SU-DHL-6 (cell line): ENCODE results near the gene FBXO31.

Source experiments
- H2AFZ ChIP-seq: fragments of 200-600 bp; sonication (generic); 2 replicates; pipeline ENCODE4 v1.6.1; 2014; ENCODE audit warnings: low read depth, mild to moderate bottlenecking, moderate library complexity, mixed read lengths, antibody characterized with exemption, low read length; ENCODE audit not compliant: severe bottlenecking
- H3F3A ChIP-seq: fragments of 200-600 bp; shearing (Covaris generic); 2 replicates; pipeline ENCODE4 v1.6.0; 2016; ENCODE audit warnings: antibody characterized with exemption, mild to moderate bottlenecking; ENCODE audit not compliant: insufficient read depth
- H3K27ac ChIP-seq: fragments of 200-600 bp; sonication (generic); 2 replicates; pipeline ENCODE4 v1.5.1; 2016; ENCODE audit warnings: low read depth, mild to moderate bottlenecking, low read length, moderate library complexity, mixed read lengths
- H3K27me3 ChIP-seq: fragments of 200-600 bp; sonication (generic), shearing (Covaris generic); 2 replicates; pipeline ENCODE4 v1.6.0; 2014; ENCODE audit warnings: mild to moderate bottlenecking, low read length
- H3K36me3 ChIP-seq: fragments of 200-600 bp; sonication (generic); 2 replicates; pipeline ENCODE4 v1.6.1; 2014; ENCODE audit warnings: mild to moderate bottlenecking, low read length, mixed read lengths
- H3K4me2 ChIP-seq: fragments of 300-600, 200-600 bp; shearing (Covaris generic), sonication (generic); 2 replicates; pipeline ENCODE4 v1.6.0; 2014; ENCODE audit warnings: low read length, low read depth, mild to moderate bottlenecking; ENCODE audit not compliant: poor library complexity, severe bottlenecking
- H3K4me3 ChIP-seq: fragments of 200-600 bp; sonication (generic); 2 replicates; pipeline ENCODE4 v1.5.1; 2014; ENCODE audit warnings: antibody characterized with exemption, low read length, mild to moderate bottlenecking, mixed read lengths; ENCODE audit not compliant: insufficient read depth, poor library complexity, severe bottlenecking
- H3K79me2 ChIP-seq: fragments of 200-600 bp; sonication (generic); 2 replicates; pipeline ENCODE4 v1.6.1; 2014; ENCODE audit warnings: mild to moderate bottlenecking, low read length, moderate library complexity; ENCODE audit not compliant: insufficient read depth
- H3K9ac ChIP-seq: fragments of 200-600 bp; sonication (generic); 2 replicates; pipeline ENCODE4 v1.7.0; 2014; ENCODE audit warnings: mild to moderate bottlenecking, low read length
- H3K9me2 ChIP-seq: fragments of 200-600 bp; sonication (generic); replicated peaks from 2 replicates; pipeline ENCODE4 v1.6.1; 2014; ENCODE audit warnings: low read length; ENCODE audit not compliant: insufficient read depth
- H3K9me3 ChIP-seq: fragments of 200-600 bp; sonication (generic); 2 replicates; pipeline ENCODE4 v1.6.1; 2014; ENCODE audit warnings: low read length, mixed read lengths; ENCODE audit not compliant: insufficient read depth
- H4K20me1 ChIP-seq: fragments of 200-600 bp; sonication (generic); 2 replicates; pipeline ENCODE4 v1.6.1; 2014; ENCODE audit warnings: low read depth, mild to moderate bottlenecking, antibody characterized with exemption, low read length, moderate library complexity, mixed read lengths
- EZH2phosphoT487 ChIP-seq: fragments of 200-600 bp; sonication (generic), shearing (Covaris generic); conservative IDR thresholded peaks from 2 replicates; pipeline ENCODE4 v1.6.1; 2018; ENCODE audit warnings: mild to moderate bottlenecking, antibody characterized with exemption, low read length, moderate library complexity, mixed read lengths
- TF ChIP-seq, protein P1 (sequence below): fragments of 200-600 bp; sonication (generic); IDR thresholded peaks from one replicate; pipeline ENCODE4 v1.5.1; 2017; ENCODE audit warnings: antibody characterized with exemption, mild to moderate bottlenecking, low read length, moderate library complexity; ENCODE audit not compliant: insufficient read depth, poor library complexity, severe bottlenecking

The FBXO31 gene

GRCh38 chr16:87297407-87297806 is 86.2 kb downstream of the FBXO31 start:
- Histone ChIP-seq H3K4me3 (no peak overlapping the region), H3K27me3 (no peaks in the 10 kb centered on the region), H4K20me1 (no peaks in the 10 kb centered on the region), H3K9ac (no peak overlapping the region), H3K36me3 (no peaks in the 10 kb centered on the region), H3K9me2 (no peaks in the 10 kb centered on the region), H3K79me2 (no peaks in the 10 kb centered on the region), H3K27ac (no peak overlapping the region), H2AFZ (no peak overlapping the region), H3F3A (no peaks in the 10 kb centered on the region), H3K9me3 (no peaks in the 10 kb centered on the region), H3K4me2 (no peak overlapping the region)
- TF ChIP-seq, protein P1, sequence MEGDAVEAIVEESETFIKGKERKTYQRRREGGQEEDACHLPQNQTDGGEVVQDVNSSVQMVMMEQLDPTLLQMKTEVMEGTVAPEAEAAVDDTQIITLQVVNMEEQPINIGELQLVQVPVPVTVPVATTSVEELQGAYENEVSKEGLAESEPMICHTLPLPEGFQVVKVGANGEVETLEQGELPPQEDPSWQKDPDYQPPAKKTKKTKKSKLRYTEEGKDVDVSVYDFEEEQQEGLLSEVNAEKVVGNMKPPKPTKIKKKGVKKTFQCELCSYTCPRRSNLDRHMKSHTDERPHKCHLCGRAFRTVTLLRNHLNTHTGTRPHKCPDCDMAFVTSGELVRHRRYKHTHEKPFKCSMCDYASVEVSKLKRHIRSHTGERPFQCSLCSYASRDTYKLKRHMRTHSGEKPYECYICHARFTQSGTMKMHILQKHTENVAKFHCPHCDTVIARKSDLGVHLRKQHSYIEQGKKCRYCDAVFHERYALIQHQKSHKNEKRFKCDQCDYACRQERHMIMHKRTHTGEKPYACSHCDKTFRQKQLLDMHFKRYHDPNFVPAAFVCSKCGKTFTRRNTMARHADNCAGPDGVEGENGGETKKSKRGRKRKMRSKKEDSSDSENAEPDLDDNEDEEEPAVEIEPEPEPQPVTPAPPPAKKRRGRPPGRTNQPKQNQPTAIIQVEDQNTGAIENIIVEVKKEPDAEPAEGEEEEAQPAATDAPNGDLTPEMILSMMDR, result no peak
- TF ChIP-seq EZH2phosphoT487, result no peak

DNA sequence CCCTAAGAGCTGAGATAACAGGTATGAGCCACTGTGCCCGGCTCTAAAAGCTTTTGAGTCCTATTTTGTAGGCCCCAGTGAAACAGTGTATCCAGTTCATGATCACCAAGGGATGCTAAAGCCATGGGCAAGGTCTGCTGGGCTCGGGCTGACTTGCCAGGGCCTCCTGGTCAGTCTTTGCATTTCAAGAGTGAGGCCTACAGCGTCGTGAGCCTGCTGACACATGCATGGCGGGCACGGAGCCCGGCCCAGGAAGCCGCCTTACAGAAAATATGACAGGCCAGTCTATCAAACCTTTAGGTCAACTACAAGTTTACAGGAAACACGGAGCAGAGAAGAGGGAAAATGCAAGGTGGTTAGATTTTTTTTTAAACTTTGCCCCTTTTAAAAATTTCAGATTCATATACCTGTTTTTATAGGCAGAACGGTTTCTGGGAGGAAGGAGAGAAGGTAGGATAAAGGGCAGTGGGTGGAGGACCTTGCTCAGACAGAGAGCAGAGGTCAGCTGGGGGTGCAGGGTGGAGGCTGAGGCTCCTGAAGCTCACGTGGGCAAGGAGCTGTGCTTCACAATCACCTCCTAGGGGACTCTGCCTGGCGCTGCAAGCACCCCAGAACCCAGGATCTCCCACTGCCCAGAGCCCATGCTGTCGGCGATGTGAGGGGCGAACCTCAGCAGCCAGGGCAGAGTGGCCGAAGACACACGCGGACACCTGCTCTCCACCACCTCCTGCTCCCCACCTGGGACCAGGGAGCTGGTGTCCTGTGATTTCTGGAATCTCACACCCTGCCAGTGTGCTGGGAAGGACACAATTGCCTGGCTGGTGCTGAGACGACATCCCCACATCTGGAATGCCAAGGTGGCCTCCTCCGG is 87.7 kb downstream of the FBXO31 start:
- Histone ChIP-seq H3K9me3 (no peaks in the 10 kb centered on the region), H3K27me3 (no peaks in the 10 kb centered on the region), H3K4me3 (no peak overlapping the region), H3K9me2 (no peaks in the 10 kb centered on the region), H3K9ac (no peak overlapping the region), H3K4me2 (no peak overlapping the region), H2AFZ (no peak overlapping the region), H3K36me3 (no peaks in the 10 kb centered on the region), H3K27ac (no peak overlapping the region), H3K79me2 (no peaks in the 10 kb centered on the region), H4K20me1 (no peaks in the 10 kb centered on the region), H3F3A (no peaks in the 10 kb centered on the region)
- TF ChIP-seq, protein P1, result no peak
- TF ChIP-seq EZH2phosphoT487, result no peak

DNA sequence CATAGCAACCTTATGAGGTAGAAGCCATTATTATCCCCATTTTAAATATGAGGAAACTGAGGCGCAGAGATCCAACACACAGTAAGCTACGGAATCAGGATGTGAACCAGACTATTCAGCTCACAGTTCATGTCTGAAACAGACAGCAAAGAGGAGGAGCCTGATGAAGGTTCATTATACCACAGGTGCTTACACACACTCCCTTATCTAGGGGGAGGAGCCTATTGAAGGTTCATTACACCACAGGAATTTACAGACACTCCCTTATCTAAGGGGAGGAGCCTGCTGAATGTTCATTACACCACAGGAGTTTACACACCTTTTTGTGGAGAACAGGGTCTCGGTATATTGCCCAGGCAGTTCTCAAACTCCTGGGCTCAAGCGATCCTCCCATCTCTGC is 88.3 kb downstream of the FBXO31 start:
- no peak overlapping the region for H3K27ac ChIP-seq
- TF ChIP-seq, protein P1, result no peak
- TF ChIP-seq EZH2phosphoT487, result no peak
- no peaks in the 10 kb centered on the region for H3K27me3 ChIP-seq
- no peaks in the 10 kb centered on the region for H3F3A ChIP-seq
- no peaks in the 10 kb centered on the region for H3K79me2 ChIP-seq
- H3K4me2 ChIP-seq, result no peak overlapping the region
- no peaks in the 10 kb centered on the region for H3K9me2 ChIP-seq
- no peaks in the 10 kb centered on the region for H4K20me1 ChIP-seq
- H3K9me3 ChIP-seq, result no peaks in the 10 kb centered on the region
- no peak overlapping the region for H2AFZ ChIP-seq
- H3K4me3 ChIP-seq, result no peak overlapping the region
- H3K36me3 ChIP-seq, result no peaks in the 10 kb centered on the region
- no peak overlapping the region for H3K9ac ChIP-seq
